GM12801 (cell line): ENCODE results near the gene PGLYRP1.

Experiments
- CTCF ChIP-seq: IDR thresholded peaks from one replicate; pipeline ENCODE4 v1.5.1; 2011; ENCODE audit warnings: control low read depth; ENCODE audit not compliant: insufficient read length; ENCODE audit errors: extremely low read depth

PGLYRP1 gene

GRCh38 chr19:45972081-45972946 lies 50.5 kb downstream of the PGLYRP1 start:
- no peak for TF ChIP-seq CTCF

- no peak for TF ChIP-seq CTCF
Measured at GRCh38 chr19:45971260-45971902, 51.5 kb downstream of the PGLYRP1 start.

- no peak for TF ChIP-seq CTCF
Measured at GRCh38 chr19:45969676-45970075, 53.2 kb downstream of the PGLYRP1 start.
